Right ventricle myocardium inferior (tissue), 1 donor: ENCODE data around the gene LCN12. TPM values are rescaled to one million over a fixed set of nuclear protein-coding genes. Genes with fewer than 3 reads are reported as not detected.

Source experiments
- ATAC-seq: fragments of 200-7000 bp; cut with Tn5 transposase; one replicate; pipeline ENCODE4 v1.9.1; 2020; ENCODE audit warnings: mild to moderate bottlenecking, moderate library complexity
- DNase-seq: peaks from one replicate; pipeline ENCODE4 v3.0.0; 2021; ENCODE audit errors: missing footprints
- intact Hi-C: fragments of 100-400 bp; cut with DNase I; formaldehyde crosslinking; loops from one replicate; pipeline ENCODE4 v1.11.0; 2022
- total RNA-seq: library from RNA; stranded (reverse); fragmentation: NEBNext Ultra II Directional; extraction: Animal tissue kit (Norgen Biotek cat#: 25700); gene quantifications from one replicate; pipeline ENCODE4 v1.2.1, GENCODE V29; 2021
- donor health status: DM: no; HTN: yes; CAD: no; lungs with severe emphysema.

LCN12 gene
- total RNA-seq, 1 donor from 2014 or later, result 2.9 TPM

GRCh38 chr9:136952876-136953770 lies 1.1 kb downstream of the LCN12 start:
- intact Hi-C loops, result no loop called here
- no peak for ATAC-seq
- DNase-seq, result peak; percentile 52

- DNase-seq (no peak), ATAC-seq (no peak)
- intact Hi-C loops, result no loop called here
Observed at GRCh38 chr9:136953771-136954269, 1.7 kb downstream of the LCN12 start.

DNA sequence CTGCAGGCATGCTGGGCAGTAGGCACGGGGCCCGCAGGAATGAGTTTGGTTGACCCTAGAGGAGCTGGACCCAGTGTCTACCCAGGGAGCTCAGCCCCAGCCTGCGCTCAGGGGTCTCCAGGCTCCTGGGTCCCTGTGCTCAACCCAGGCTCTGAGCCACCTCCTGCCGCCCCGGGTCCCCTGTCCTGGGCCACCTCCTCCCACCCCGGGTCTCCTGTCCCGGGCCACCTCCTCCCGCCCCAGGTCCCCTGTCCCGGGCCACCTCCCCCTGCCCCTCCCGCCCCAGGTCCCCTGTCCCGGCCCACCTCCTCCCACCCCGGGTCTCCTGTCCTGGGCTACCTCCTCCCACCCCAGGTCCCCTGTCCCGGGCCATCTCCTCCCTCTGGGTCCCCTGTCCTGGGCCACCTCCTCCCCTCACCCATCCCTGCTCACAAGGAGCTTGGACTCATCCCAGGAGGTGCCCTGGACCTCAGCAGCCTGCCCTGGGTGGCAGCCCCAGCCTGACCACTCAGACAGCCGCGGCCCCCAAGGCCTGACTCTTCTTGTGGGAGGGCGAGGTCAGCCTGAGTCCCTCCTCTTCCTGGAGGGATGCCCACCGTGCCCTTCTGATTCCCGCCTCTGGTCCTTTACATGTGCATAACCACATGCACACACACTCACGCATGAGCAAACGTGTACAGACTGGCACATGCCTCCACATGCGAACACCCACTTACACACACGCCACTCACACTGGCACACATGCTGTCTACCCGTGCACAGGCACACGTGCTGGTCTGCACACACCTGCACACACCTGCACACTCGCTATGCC lies 2.4 kb downstream of the LCN12 start:
- ATAC-seq (no peak), DNase-seq (peak; percentile 53)
- intact Hi-C loops, result no loop called here

DNA sequence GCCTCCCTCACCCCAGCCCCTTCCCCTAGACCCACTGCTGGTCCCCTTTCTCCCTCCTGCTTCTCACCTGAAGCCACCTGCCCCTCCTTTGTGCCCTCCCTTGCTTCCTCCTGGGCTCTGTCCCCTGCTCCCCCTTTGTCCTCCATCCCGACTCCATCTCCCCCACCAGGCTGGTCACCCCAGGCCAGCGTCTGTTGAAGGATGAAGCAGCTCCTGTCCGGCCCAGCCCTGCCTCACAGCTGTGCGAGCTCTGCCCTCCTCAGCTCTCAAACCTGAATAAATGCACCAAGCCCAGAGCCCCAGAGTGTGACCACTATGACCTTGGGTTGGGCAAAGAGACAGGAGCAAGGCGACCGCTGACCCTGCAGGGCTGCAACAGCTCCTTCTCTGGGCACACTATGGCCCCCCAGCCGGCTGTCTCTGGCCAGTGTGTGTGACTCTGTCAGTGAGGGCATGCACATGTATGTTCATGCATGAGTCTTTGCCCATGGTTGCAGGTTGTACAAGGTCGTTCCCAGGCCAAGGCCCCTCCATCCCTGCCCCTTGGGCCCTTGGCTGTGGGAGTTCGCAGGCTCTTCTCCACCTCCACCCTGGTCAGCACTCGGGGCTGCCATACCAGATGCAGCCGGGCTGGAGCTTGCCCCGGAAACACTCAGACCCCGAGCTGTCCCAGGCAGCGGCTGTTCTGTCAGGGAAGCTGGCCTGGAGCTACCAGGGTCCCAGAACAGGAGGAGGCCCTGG lies 3.3 kb downstream of the LCN12 start:
- intact Hi-C loops, result no loop called here
- ATAC-seq (no peak), DNase-seq (peak; percentile 55)

DNA sequence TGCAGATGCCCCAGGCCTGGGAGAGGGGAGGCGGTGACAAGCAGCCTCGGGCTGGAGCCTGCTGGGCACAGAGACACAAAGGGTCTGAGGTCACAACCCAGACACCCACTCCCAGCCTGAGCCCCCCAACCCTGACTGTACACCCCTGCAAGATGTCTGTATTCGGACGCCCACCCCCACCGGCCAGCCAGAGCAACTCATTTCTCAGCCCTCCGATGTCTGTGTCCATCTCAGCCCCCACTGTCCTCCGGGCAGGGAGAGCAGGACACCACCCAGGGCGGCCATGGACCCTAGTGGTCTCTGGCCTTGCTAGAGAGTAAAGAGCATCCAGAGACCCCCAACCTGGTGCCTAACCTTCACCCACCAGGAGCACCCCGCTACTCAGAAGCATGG lies 3.9 kb downstream of the LCN12 start:
- intact Hi-C loops, result no loop called here
- ATAC-seq (no peak), DNase-seq (peak; percentile 68)

- intact Hi-C loops, result no loop called here
- DNase-seq, result no peak
- no peak for ATAC-seq
Observed at GRCh38 chr9:136956604-136957003, 4.5 kb downstream of the LCN12 start.

- ATAC-seq (no peak), DNase-seq (no peak)
- intact Hi-C loops, result no loop called here
Observed at GRCh38 chr9:136957461-136957860, 5.4 kb downstream of the LCN12 start.

DNA sequence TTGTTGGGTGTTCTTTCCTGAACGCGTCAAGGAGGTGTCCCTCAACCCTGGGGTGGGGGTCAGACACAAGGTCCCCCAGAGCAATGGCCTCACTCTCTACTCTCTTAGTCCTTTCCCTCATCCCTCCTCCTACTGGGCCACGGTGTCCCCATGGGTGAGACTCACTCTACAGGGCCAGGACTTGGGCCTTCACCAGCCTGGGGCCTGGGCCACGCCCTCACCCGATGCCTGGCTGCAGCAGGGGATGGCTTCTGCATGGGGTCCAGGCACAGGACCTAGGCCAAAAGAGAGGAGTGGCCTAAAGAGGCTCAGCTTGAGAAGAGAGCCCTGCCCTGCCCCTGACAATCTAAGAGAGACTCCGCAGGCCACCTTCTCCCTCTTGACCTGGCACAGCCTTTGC lies 5.8 kb downstream of the LCN12 start:
- no peak for DNase-seq
- no peak for ATAC-seq

GRCh38 chr9:136958473-136958872 lies 6.4 kb downstream of the LCN12 start:
- ATAC-seq (no peak), DNase-seq (no peak)
- intact Hi-C loops, result no loop called here

More for the DNA sequence above, 5.8 kb downstream of the LCN12 start:
- intact Hi-C loops, result no loop called here

DNA sequence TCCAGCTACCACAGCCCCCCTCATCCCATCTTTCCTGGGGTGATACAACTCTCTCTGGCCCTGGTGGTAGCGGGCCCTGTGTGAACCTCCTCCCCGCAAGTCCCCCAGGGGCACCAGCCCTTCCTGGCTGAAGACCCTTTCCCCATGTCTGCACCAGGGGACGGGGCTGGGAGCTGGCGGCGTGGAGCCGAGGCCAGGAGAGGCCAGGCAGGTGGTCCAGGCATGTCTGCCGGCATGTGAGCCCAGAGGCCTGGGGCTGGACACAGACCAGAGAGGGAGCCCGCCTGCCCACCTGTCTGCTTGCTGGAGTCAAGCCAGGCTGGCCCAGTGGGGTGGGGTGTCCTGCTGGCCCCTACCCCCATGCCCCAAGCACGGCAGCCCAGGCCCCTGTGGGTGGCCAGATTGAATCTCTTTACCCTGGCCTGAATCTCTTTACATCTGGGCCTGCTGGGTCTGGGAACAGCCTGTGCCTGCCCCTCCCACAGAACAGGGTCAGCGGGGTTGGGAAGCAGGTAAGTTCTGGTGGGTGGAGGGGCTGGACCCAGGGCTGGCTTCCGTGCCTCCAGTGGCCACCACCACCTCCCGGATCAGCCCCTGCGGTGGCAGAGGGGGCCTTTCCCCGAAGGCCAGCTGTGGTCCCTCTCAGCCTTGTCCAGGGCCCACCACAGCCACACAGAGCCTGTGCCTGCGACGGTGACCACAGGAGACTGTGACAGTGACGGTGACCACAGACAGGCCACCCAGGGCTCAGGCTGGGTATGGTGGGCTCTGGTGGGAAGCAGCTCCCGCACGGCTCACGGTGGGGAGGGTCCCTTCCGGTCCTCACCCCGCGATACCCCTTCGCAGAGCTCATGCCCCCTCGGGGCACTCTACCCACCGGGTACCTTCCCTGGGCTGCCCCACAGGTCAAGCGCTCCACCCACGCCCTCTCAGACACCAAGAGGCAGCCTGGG lies 7.1 kb downstream of the LCN12 start:
- DNase-seq (no peak), ATAC-seq (no peak)
- intact Hi-C loops, result no loop called here

- ATAC-seq (no peak), DNase-seq (no peak)
- intact Hi-C loops, result no loop called here
Observed at GRCh38 chr9:136960212-136960937, 8.3 kb downstream of the LCN12 start.

GRCh38 chr9:136960938-136961275 lies 8.8 kb downstream of the LCN12 start:
- DNase-seq (no peak), ATAC-seq (no peak)
- intact Hi-C loops, result no loop called here

DNA sequence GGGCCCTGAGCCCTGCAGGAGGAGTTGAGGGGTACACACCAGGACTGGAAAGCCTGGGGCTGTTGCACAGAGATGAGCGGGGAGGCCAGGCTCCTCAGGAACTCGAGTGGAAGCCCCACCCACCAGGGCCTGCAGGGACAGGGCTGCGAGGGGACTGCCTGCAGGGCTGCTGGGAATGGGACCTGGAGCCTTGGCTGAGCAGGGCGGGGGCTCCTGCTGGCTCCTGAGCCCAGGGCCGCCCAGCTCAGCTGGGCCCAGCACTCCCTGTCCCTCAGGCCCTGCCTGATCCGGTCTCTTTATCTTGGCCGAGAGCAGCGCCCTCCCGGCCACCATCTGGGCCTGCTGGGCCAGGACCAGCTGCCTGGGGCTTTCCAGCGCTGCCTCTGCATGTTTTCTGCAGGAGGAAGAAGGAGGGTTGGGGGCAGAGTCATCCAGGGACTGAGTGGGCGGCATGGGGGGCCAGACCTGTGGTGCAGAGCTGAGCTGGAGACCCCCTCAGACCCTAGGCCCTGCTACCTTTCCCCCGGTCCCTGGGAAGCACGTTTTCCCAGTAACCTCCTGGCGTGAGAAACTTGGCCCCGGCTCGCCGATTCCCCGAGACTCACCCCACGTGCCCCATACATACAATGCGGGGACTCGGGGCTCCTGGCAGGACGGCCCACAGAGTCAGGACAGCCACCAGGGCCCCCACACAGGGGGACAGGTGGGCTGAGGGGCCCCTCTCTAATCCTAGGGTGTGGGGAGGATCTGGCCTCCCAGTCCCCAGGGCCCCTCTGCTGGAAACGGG lies 9.4 kb downstream of the LCN12 start:
- no peak for DNase-seq
- intact Hi-C loops, result no loop called here
- peak; percentile 88 for ATAC-seq

DNA sequence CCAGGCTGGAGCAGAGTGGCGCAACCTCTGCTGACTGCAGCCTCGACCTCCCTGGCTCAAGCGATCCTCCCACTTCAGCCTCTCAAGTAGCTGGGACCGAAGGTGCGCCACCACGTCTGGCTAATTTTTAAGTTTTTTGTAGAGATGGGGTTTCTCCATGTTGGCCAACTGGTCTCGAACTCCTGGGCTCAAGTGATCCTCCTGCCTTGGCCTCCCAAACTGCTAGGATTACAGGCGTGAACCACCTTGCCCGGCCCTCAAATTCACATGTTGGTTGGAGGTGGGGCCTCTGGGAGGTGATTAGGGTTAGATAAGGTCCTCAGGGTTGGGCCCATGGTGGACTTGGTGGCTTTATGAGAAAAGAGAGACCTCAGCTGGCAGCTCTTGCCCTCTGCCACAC lies 10.1 kb downstream of the LCN12 start:
- intact Hi-C loops, result no loop called here
- DNase-seq (no peak), ATAC-seq (no peak)

GRCh38 chr9:136962701-136963248 lies 10.7 kb downstream of the LCN12 start:
- ATAC-seq, result no peak
- intact Hi-C loops, result no loop called here
- no peak for DNase-seq

- ATAC-seq (no peak), DNase-seq (no peak)
- intact Hi-C loops, result no loop called here
Observed at GRCh38 chr9:136963341-136963740, 11.3 kb downstream of the LCN12 start.

DNA sequence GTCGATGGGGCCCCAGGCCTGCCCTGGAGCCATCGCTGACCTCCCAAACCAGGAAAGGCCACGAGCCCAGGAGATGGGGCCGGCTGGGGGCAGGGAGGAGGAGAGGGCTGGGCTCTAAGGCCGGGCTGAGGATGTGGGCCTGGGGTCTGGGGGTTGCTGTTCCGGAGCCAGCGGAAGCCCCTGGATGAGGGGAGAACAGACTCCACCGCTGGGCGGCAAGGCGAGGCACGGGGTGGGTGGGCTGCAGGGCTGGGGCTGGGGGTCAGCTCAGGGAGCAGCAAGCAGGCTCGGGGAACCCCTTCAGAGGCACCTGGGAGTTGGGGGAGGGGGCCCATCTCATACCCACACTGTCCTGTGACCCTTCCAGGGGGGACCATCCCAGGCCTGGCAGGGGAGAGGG lies 11.7 kb downstream of the LCN12 start:
- no peak for DNase-seq
- intact Hi-C loops, result no loop called here
- no peak for ATAC-seq
